Testis (tissue), 3 donors: ENCODE results near the gene ARL3. TPM values are rescaled to one million over a fixed set of nuclear protein-coding genes. Genes with fewer than 3 reads are reported as not detected.
A peak's percentile ranks its signal among the peaks of the same experiment; 100 is the strongest.
"Not testable (repeated sequence)": the region's sequence is repeated elsewhere in the genome, so short reads cannot be mapped to it uniquely, and the experiment has no call there.

ENCODE experiments used
- DNase-seq: peaks from one replicate; pipeline ENCODE4 v3.0.0-alpha.2; 2019
- H3K27ac ChIP-seq, 2 donors: fragments of 200-600 bp; sonication (generic); one replicate each; pipeline ENCODE4 v1.5.1; 2019
- H3K27me3 ChIP-seq: fragments of 200-600 bp; sonication (generic); one replicate; pipeline ENCODE4 v1.5.1; 2019
- H3K36me3 ChIP-seq: fragments of 200-600 bp; sonication (generic); one replicate; pipeline ENCODE4 v1.5.1; 2017; ENCODE audit warnings: low read depth; ENCODE audit errors: missing control alignments
- H3K4me1 ChIP-seq: fragments of 200-600 bp; sonication (generic); one replicate; pipeline ENCODE4 v1.5.1; 2019
- H3K4me3 ChIP-seq, 2 donors: fragments of 200-600 bp; sonication (generic); one replicate each; pipeline ENCODE4 v1.5.1; 2017 to 2019
- H3K9me3 ChIP-seq: fragments of 200-600 bp; sonication (generic); one replicate; pipeline ENCODE4 v1.5.1; 2017
- POLR2A ChIP-seq: fragments of 450-650 bp; IDR thresholded peaks from one replicate; pipeline ENCODE4 v1.6.1; 2017; ENCODE audit warnings: antibody characterized with exemption, mild to moderate bottlenecking, moderate library complexity
- WGBS, 2 donors: methylation state at CpG; one replicate each; pipeline ENCODE4 v1.1.5; 2018; 5-methylcytosine and 5-hydroxymethylcytosine counted together
- intact Hi-C: fragments of 100-400 bp; cut with DNase I; formaldehyde crosslinking; loops from one replicate; pipeline ENCODE4 v1.15.1; 2023; ENCODE audit warnings: low total_unique reads
- polyA plus RNA-seq: library from polyadenylated mRNA; stranded (reverse); fragments of 350-450 nt; fragmentation: Illumina TruSeq; extraction: RNeasy Lipid Tissue Mini Kit (QIAGEN cat#74804); gene quantifications from one replicate; pipeline ENCODE4 v1.2.3, GENCODE V29; 2014; ENCODE audit warnings: low read depth, low replicate concordance; ENCODE audit not compliant: insufficient read depth
- total RNA-seq, 2 donors: library from RNA; depleted of rRNA; stranded (reverse); fragments of >200 nt; gene quantifications; one replicate each; pipeline ENCODE4 v1.2.3, GENCODE V29; 2016
- TF ChIP-seq, protein P1 (sequence below), 3 experiments: fragments of 450-650 bp in 2 of 3; fragments of 200-600 bp in 1 of 3; sonication (generic) in 1 of 3; IDR thresholded peaks; one replicate each; pipeline ENCODE4 v1.5.1; 2016 to 2019; ENCODE audit warnings: antibody characterized with exemption in 3 of 3, mild to moderate bottlenecking in 2 of 3, moderate library complexity in 1 of 3

ARL3 gene
- total and polyA plus RNA-seq, 3 donors from 2014 or later = 10.8 to 25.2 (median 10.9) TPM

DNA sequence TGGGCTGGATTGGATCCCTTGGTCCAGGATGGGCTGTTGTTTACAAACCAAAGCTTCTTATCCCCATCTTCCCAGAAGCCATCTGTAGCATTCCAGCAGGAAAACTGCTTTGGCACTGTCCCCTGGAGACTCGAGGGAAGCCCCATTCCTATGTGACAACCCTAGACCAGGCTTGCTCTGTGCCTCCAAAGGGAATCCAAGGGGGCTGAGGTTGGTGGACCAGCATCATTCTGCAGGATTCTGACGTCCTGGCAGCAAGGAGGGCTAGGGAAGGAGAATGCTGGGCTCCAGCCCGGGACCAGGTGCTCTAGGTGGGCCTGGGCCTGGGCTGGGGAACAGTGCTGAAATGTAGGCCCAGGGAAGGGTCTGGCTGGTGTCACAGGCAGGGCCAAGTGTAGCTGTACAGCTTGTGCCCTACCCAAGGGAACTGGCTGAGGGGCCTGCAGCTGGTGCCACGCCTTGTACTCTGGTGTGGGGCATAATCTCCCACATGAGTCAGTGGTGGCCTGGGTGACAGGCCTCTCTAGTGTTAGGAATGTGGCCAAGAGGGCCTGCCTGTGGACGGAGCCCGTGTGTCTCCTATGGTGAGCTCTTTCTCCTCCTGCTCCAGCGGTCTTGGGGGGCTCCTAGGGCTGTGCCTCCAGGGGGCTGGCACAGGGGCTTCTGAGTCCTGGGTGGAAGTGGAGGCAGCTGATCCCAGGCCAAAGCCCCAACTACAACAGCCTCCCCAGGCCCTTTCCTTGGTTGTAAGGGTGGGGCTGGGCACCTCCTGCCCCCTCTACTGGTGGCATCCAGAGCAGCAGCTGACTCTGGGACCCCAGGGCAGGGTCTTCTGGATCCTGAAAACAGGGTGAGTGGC is 44.8 kb downstream of the ARL3 start:
- H3K4me1 ChIP-seq = peaks cover 26% of the 10 kb centered on the region
- H3K36me3 ChIP-seq = no peaks in the 10 kb centered on the region
- H3K4me3 ChIP-seq = no peak overlapping the region
- H3K27me3 ChIP-seq = no peaks in the 10 kb centered on the region
- DNase-seq = no peak
- intact Hi-C loops = no loop called here
- no peaks in the 10 kb centered on the region for H3K9me3 ChIP-seq
- no peak for TF ChIP-seq POLR2A
- TF ChIP-seq, protein P1, sequence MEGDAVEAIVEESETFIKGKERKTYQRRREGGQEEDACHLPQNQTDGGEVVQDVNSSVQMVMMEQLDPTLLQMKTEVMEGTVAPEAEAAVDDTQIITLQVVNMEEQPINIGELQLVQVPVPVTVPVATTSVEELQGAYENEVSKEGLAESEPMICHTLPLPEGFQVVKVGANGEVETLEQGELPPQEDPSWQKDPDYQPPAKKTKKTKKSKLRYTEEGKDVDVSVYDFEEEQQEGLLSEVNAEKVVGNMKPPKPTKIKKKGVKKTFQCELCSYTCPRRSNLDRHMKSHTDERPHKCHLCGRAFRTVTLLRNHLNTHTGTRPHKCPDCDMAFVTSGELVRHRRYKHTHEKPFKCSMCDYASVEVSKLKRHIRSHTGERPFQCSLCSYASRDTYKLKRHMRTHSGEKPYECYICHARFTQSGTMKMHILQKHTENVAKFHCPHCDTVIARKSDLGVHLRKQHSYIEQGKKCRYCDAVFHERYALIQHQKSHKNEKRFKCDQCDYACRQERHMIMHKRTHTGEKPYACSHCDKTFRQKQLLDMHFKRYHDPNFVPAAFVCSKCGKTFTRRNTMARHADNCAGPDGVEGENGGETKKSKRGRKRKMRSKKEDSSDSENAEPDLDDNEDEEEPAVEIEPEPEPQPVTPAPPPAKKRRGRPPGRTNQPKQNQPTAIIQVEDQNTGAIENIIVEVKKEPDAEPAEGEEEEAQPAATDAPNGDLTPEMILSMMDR (IDR thresholded peaks at IDR 0.05) = peak in 1 of 3 experiments; percentile 41
- no peak overlapping the region for H3K27ac ChIP-seq
- WGBS, 2 donors = 56 to 78% methylated on average over 5 to 7 of the region's 7 CpGs

DNA sequence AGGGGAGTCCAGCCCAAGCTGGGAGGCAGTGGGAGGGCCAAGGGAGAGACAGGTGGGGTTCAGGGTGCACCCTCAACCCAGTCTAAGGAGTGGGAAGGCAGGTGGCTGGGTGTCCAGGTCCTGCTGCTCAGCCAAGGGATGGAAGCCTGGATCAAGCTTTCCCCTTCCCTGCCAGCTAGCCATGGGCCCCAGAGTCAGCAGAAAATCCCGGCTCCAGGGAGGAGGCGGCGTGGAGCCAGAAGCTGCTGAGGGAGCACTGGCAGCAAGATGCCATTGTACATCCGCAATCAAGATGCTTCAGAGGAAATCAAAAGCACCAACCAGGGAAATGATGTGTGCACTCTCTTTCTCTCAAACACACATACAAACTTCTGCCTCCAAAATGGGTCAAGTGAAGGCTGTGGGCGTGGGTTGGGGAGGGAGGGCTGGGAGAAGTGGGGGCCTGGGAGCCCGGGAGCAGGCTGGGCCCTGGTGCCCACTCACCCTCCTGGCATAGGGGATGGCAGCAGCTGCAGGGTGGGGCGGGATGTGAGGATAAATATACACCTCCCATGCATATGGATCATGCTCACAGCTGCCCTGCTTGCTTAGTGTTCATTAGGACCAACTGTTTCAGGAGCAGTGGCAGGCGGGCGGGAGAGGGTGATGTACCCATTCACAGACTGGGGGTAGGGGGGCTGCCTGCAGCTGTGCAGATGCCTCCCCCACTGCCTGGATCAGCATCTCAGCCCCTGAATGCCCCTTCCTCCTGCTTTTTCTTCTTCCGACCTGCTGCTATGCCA is 45.7 kb downstream of the ARL3 start:
- no peaks in the 10 kb centered on the region for H3K27me3 ChIP-seq
- H3K36me3 ChIP-seq = no peaks in the 10 kb centered on the region
- intact Hi-C loops = no loop called here
- WGBS, 2 donors = 92 to 95% methylated on average over 6 to 10 of the region's 10 CpGs
- H3K9me3 ChIP-seq = no peaks in the 10 kb centered on the region
- no peak overlapping the region for H3K27ac ChIP-seq
- peaks cover 17% of the 10 kb centered on the region for H3K4me1 ChIP-seq
- TF ChIP-seq, protein P1 (IDR thresholded peaks at IDR 0.05) = no peak
- no peak for TF ChIP-seq POLR2A
- DNase-seq = no peak
- no peak overlapping the region for H3K4me3 ChIP-seq

DNA sequence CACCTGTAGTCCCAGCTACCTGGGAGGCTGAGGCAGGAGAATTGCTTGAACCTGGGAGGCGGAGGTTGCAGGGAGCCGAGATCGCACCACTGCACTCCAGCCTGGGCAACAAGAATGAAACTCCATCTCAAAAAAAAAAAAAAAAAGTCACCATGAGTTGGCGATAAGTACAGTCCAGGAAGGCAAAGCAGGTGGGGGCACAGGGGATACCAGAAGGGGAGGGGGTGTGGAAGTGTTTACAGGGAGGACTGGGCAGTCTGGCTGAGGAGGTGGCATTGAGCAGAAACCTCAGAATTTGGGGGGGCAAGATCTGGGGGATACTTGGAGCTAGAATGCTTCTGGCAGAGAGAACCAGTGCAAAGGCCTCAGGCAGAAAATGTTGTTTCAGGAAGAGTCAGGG is 46.8 kb downstream of the ARL3 start:
- H3K4me1 ChIP-seq, H3K27me3 ChIP-seq, H3K9me3 ChIP-seq, H3K4me3 ChIP-seq, H3K27ac ChIP-seq, DNase-seq, intact Hi-C loops, H3K36me3 ChIP-seq: not testable (repeated sequence)
- WGBS, 2 donors = 92 to 93% methylated on average over 4 of the region's 4 CpGs

DNA sequence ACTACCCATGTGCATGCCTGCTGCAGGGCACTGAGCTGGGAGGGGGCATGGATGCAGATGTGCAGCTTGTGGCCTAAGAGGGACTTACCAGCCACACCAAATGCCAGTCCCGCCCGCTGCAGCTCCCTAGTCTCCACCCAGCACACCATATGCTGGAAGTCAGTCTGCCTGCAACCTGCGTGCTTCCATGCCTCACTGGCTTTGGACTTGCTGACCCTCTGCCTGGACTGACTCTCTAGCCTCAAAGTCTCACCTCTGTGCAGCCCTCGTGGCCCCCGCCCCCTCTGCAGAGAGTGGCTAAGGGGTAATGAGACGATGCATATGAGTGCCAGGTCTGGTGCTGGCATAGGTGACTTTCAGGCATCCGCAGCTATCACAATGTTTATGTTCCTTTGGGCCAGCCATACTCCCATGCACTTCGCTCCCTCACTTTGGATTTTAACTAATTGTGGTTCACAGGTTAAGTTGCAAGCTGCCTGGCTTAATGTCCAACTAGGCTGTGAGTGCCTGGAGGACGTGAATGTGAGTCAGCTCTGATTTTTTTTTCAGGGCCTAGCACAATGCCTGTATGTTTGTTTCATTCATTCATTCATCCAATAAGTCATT is 48.2 kb downstream of the ARL3 start:
- H3K27ac ChIP-seq = no peak overlapping the region
- no peak for DNase-seq
- H3K36me3 ChIP-seq = no peaks in the 10 kb centered on the region
- intact Hi-C loops = no loop called here
- H3K27me3 ChIP-seq = no peaks in the 10 kb centered on the region
- 88 to 89% methylated on average over 9 of the region's 9 CpGs for WGBS, 2 donors
- H3K9me3 ChIP-seq = no peaks in the 10 kb centered on the region
- H3K4me3 ChIP-seq = no peak overlapping the region
- peaks cover 8% of the 10 kb centered on the region for H3K4me1 ChIP-seq
- TF ChIP-seq, protein P1 (IDR thresholded peaks at IDR 0.05) = no peak
- TF ChIP-seq POLR2A = no peak

DNA sequence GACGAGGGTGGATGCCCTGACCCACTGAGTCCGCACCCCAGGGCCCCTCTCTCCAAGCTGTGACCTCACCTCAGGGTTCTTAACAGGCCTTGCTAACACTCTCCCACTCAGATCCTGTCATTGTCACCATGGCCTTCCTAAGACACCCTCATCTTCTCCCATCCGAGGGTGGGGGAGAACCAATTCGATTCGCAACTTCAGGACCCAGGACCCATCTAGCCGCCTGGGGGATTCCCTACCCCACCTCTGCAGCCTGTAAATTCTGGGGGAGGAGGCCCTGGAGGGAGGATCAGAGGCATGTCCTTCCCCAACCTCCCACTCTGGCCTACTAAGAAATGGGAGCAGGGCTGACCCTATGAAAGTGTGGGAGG is 52.6 kb downstream of the ARL3 start:
- TF ChIP-seq, protein P1 (IDR thresholded peaks at IDR 0.05) = no peak
- TF ChIP-seq POLR2A = no peak
- no peak for DNase-seq
- Histone ChIP-seq H3K27me3 (no peaks in the 10 kb centered on the region), H3K27ac (no peak overlapping the region), H3K4me3 (no peak overlapping the region), H3K4me1 (peaks cover 21% of the 10 kb centered on the region), H3K36me3 (no peaks in the 10 kb centered on the region), H3K9me3 (no peaks in the 10 kb centered on the region)
- intact Hi-C loops = no loop called here
- 63 to 70% methylated on average over 4 to 6 of the region's 6 CpGs for WGBS, 2 donors
